DMS79 treated with DMSO at 0.1 percent for 48 hours (cell line): ENCODE results near the gene HSPA12B.

Experiments
- DNase-seq: peaks from one replicate; lab custom pipeline; 2025; lab: John Stamatoyannopoulos, UW

Gene HSPA12B

GRCh38 chr20:3704087-3704486 lies 28.4 kb upstream of the HSPA12B start:
- no peak for DNase-seq

DNA sequence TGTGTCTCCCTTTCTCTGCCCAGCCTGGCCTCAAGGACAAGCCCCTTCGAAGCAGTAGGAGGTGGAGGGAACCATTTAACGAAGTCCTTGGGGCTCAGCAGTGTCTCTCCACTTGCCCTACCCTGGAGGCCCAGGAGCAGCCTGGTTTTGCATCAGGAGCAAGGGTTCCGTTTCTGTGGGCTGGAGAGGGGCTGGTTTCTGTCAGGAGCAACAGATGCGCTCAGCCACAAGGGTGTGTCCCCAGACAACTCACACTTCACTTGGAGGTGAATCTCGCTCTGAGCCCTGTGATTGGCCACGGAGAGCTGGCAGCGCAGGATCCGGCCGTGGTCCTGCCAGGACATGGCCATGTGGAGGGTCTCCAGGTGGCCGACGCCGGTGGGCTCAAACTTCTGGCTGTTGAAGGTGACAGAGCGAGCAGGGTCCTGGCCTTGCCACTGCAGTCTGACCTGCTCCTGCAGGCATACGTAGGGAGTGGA lies 27.0 kb upstream of the HSPA12B start:
- no peak for DNase-seq

- DNase-seq = no peak
Observed at GRCh38 chr20:3705970-3706739, 26.3 kb upstream of the HSPA12B start.

DNA sequence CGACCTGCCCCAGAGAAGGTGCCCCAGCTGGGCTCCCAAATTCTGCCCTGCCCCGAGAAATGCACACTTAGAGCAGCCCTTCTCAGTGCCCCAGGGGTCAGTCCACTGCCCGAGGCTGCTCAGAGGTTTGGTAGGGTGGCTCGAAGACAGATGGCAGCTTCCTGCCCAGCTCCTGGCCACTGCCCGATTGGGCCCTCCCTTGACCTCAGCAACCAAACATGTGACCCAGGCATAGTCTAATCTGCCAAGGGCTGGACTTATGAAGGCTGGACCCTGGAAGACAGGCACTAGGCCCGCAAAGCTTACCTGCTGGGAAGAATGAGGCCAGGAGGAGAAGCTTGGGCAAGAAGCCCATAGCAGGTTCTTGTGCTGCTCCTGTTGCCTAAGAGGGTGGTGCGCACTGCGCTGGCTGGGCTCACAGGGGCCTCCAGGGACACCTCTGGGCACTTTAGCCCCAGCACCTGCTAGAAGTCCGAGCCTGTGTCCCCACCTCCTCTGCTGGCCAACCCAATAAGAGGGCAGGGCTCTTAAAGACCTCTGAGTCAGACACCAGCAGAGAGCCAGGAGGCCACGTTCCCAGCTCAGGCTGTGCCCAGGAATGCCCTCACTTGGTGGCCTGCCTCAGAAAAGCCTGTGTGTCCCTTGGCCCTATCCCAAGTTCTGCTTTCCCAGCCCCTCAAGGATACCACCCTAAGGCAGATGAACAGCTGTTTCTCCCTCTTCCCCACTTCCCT lies 25.5 kb upstream of the HSPA12B start:
- DNase-seq = no peak

DNA sequence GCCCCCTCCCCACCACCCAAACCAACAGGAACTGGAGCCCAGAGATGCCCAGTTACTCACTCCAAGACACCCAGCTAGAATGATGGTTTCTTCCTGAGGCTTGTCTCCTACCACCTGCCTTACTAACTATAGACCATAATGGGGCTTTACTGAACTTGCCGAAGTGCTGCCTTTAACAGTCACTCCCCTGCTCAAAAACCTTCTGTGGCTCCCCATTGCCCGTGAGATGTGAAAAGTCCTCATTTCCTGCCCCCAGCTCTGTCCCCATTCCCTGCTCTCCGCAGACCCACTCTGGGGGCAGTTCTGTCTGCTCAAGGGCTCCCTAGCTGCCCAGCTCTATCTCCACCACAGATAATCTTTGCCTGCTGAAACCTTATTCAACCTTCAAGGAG lies 25.0 kb upstream of the HSPA12B start:
- no peak for DNase-seq

GRCh38 chr20:3710011-3710466 lies 22.4 kb upstream of the HSPA12B start:
- no peak for DNase-seq

GRCh38 chr20:3710703-3711483 lies 21.6 kb upstream of the HSPA12B start:
- DNase-seq = peak; percentile 16

DNA sequence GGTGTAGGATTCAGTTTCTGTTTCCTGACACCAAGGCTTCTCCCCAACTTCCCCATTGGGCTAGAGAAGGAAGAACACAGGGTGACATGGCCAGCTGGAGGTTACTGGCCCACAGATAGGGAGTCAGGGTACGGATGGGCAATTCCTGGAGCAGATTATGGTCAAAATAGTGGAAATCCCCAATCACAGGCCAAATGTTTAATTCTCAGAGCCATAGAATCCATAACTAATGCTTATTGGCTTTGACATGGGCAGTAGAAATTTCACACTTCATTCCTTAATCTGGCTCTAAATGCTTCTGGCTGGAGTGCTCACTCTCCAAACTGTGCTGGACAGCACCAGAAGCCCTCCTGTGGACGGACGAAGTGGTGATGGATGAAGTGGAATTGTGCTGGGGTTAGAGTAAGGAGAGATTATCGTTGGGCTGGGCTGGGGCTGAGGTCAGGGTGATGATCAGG lies 21.0 kb upstream of the HSPA12B start:
- DNase-seq = no peak

DNA sequence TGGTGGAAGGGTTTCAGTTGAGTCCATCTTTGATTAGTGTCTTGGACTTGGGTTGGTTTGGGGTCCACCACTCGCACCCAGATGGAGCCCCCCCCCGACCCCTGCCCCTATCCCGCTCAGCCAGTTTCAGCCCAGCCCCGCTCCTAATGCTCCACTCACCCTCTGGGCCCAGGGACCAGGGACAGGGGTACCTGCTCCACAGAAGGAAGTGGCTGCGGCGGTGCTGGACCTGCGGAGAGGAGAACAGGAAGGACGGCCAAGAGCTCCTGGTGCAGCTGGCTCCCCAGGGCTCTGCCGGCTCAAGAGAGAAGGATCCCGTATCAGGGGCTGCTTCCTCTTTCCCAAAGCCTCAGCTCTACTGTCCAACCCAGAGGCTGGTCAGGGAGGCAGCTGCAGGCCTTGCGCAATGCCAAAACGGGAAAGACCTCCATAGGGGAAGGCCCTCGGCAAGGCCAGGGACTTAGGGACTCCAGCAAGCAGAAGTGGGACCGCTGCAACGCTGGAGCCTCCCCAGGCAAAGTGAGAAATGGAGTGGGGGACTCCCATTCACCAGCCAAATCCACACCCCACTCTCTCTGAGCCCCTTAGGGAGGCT lies 20.1 kb upstream of the HSPA12B start, which contains the start of gene SIGLEC1:
Gene SIGLEC1 (minus strand): TSS at position 322 of the 595 bp plus-strand sequence. CDS start 5,472 bp downstream, outside the sequence.
- DNase-seq = no peak

GRCh38 chr20:3714092-3714491 lies 18.4 kb upstream of the HSPA12B start:
- no peak for DNase-seq

DNA sequence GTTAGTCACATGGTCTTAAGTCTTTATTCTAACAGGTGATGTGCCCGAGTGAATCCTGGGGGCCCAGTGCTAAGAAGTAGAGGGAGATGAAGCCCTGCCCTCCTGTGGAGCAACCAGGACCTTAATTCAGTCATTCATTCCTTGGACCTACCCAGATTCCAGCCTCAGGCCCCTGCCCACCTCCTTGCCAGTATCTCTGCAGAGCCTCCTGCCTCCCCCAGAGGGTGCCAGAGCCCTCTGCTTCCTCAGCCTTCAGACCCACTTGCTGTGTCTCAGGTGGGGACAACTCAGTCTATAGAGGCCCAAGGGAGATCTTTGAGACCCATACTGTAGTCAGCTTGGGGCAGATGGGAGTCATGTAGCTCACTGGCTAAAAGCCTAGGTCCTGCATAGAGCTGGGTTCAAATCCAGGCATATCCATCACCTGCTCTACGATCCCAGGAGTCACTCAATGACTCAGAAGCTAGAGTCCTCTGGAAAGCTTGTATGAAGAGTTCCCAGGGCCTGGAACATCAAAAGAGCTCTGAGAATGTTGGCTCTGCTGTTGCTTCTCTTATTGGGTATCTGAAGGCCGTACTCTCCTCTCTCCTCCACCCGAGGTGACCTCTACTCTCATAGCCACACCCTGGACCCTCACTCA lies 16.2 kb upstream of the HSPA12B start:
- DNase-seq = no peak

DNA sequence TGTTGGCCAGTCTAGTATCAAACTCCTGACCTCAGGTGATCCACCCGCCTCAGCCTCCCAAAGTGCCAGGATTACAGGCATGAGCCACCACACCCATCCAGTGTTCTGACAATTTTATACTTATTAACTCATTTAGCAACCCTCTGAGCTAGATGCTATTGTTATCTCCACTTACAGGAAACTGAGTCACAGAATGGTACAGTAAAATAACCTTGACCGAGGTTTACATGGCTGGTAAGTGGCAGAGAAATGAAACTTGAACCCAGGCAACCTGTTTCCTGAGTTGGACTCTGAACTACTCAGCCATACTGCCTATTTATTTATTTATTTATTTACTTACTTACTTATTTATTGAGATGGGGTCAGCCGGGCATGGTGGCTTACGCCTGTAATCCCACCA lies 13.4 kb upstream of the HSPA12B start:
- DNase-seq = no peak

GRCh38 chr20:3720068-3720467 lies 12.4 kb upstream of the HSPA12B start:
- DNase-seq = no peak

GRCh38 chr20:3720626-3721025 lies 11.9 kb upstream of the HSPA12B start:
- no peak for DNase-seq

DNA sequence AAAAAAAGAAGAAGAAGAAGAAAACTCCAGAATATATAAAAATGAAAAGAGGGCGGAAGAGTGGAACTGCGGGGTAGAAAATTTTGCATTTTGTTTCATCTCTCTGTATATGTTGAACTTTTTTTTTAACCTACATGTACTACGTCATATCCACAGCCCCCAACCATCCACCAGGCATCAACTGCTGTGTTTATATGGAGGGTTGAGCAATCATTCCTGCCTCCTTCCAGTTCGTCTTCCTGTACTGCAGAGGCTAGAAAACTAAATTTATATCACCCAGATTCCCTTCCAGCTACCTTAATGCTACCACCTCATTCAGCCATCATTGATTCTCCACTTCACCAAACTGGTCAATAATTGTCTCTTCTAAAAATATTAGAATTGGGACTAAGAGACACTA lies 10.6 kb upstream of the HSPA12B start:
- DNase-seq = no peak

- DNase-seq = no peak
Observed at GRCh38 chr20:3723284-3723683, 9.2 kb upstream of the HSPA12B start.

GRCh38 chr20:3724356-3724755 lies 8.1 kb upstream of the HSPA12B start:
- DNase-seq = no peak

GRCh38 chr20:3727401-3728021 lies 5.0 kb upstream of the HSPA12B start:
- DNase-seq = no peak

- no peak for DNase-seq
Observed at GRCh38 chr20:3728354-3728753, 4.1 kb upstream of the HSPA12B start.

- DNase-seq = no peak
Observed at GRCh38 chr20:3728876-3729275, 3.6 kb upstream of the HSPA12B start.

DNA sequence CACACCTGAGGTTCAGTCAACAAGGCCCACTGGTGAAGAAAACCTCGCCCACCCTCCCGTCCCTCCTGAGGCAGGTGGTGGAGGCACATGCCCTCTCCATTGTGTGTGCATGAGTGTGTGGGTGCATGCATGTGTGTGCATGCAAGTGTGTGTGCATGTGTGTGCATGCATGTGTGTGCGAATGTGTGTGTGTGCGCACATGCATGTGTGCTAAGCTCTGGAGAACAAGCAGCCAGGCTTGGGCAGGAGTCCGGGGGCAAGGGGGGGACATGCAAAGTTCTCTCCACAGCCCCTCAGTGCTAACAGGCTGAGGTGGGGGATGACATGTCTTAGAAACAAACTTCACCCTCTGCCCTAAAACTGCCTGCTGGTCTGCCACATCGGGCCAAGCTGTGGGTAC lies 3.1 kb upstream of the HSPA12B start:
- DNase-seq = no peak
